Activated CD4-positive, alpha-beta memory T cell treated with anti-CD3 and anti-CD28 coated beads for 36 hours (primary cell): ENCODE measurements around the gene PIGQ. TPM values are rescaled to one million over a fixed set of nuclear protein-coding genes. Genes with fewer than 3 reads are reported as not detected.

ENCODE experiments used
- CTCF ChIA-PET: fragments of 350-600 bp; sonication (Branson Sonifier 250); formaldehyde crosslinking; loops from one replicate; lab custom pipeline; 2021; ENCODE audit warnings: antibody characterized with exemption, inconsistent platforms; lab: Charles Lee
- POLR2A ChIA-PET: fragments of 350-600 bp; sonication (Branson Sonifier 250); formaldehyde crosslinking; loops from one replicate; lab custom pipeline; 2021; ENCODE audit warnings: antibody characterized with exemption; lab: Charles Lee
- DNase-seq: peaks from one replicate; pipeline ENCODE4 v3.0.0-alpha.2; 2020
- H3K27ac Mint-ChIP-seq: one replicate; pipeline ENCODE4 v1.8.0; 2021; ENCODE audit warnings: mixed read lengths
- H3K27me3 Mint-ChIP-seq: one replicate; pipeline ENCODE4 v1.8.0; 2021; ENCODE audit warnings: mixed read lengths
- H3K36me3 Mint-ChIP-seq: one replicate; pipeline ENCODE4 v1.8.0; 2021; ENCODE audit warnings: mixed read lengths
- H3K4me1 Mint-ChIP-seq: one replicate; pipeline ENCODE4 v1.8.0; 2021; ENCODE audit warnings: low read depth, mixed read lengths
- H3K4me3 Mint-ChIP-seq: one replicate; pipeline ENCODE4 v1.8.0; 2021; ENCODE audit warnings: mild to moderate bottlenecking, mixed read lengths
- H3K9me3 Mint-ChIP-seq: one replicate; pipeline ENCODE4 v1.8.0; 2021; ENCODE audit warnings: mixed read lengths
- intact Hi-C: fragments of 100-400 bp; cut with micrococcal nuclease; formaldehyde crosslinking; loops from one replicate; pipeline ENCODE4 v1.15.1; 2023
- total RNA-seq, 2 experiments: library from RNA; stranded (reverse); gene quantifications; one replicate each; pipeline ENCODE4 v1.2.3, GENCODE V29; 2021

The PIGQ gene
- total RNA-seq = 10 to 100 TPM; 24.2 to 26.2 TPM

- ChIA-PET CTCF (no interaction called here), POLR2A (interaction anchor here (0.9 to 1.1 kb wide), 2 partner anchors 19 to 80 kb away, joined by 3 read pairs; partner anchors contain the start of gene WDR90)
- DNase-seq = peak; percentile 76
- peak within 1 kb of the TSS; percentile 79 for H3K4me3 Mint-ChIP-seq
- peaks cover 33% of the 10 kb centered on the region for H3K4me1 Mint-ChIP-seq
- peak within 1 kb of the TSS; percentile 88 for H3K27ac Mint-ChIP-seq
- H3K9me3 Mint-ChIP-seq = no peaks in the 10 kb centered on the region
- no peaks in the 10 kb centered on the region for H3K27me3 Mint-ChIP-seq
- intact Hi-C loops = loop anchor here (2.0 kb wide), 1 partner anchor 19 kb away; no protein-coding TSS in a partner anchor
- H3K36me3 Mint-ChIP-seq = no peaks in the 10 kb centered on the region
These were observed at the start of gene PIGQ for GRCh38 chr16:569445-570254. TSS of gene PIGQ (plus strand) at chr16:569968. CDS start at chr16:574075, 4,107 bp downstream.

DNA sequence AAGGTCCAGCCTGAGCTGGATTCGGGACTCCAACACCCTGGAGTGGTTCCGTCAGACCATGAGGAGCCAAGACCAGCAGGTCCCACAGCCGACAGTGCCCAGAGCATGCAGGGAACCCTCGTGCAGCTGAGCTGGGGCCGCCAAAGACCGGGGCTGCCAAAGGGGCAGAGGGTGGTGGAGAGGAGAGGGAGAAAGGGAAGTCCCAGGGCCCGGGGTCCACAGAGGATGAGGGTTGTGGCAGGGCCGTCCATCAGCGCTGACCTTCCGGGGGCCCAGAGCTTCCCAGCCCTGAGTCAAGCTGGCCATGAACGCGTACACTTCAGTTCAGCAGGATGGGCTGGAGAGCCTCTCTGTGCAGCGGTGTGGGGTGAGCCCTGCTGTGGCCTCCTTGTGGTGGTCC lies 48.9 kb upstream of the PIGQ start:
- POLR2A ChIA-PET = no interaction called here
- peaks cover 3% of the 10 kb centered on the region for H3K36me3 Mint-ChIP-seq

DNA sequence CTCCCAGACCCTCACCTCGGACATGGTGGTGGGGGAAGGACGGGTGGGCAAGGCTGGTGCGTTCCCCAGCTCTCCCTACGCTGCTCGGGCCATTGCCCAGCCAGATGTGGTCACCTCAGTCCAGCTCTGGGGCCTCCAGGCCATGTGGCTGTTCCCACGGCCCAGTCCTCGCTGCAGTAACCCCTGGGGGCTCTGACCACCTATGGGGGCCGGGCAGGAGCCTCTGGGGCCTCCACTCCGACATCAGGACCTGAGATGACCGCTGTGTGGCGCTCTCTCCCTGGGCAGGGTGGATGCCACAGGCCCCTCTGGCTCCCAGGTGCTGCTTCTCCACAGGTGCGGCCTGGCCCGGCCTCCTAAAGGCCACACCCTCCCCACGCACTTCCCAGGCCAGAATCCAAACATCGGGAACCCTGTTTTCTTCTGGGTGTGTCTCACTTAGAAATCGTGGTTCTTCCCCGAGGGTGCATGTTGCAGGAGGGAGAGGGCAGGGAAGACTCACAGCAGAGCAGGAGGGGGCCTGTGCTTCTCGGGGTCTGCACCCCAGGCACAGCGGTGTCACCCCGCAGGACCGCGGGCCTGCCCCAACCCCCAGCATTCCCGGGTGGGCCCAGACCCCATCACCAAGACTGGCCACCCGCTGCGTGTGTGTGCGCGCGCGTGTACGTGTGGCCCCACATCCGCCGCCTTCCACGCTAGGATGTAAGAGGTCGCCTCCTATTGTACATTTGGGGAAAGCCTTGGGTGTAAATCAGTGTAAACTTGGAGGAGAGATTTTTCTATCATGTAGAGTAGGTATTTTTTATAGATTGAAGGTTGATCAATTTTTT lies 48.2 kb upstream of the PIGQ start:
- intact Hi-C loops = no loop called here
- CTCF ChIA-PET = no interaction called here

More for the DNA sequence above, 48.9 kb upstream of the PIGQ start:
- intact Hi-C loops = no loop called here
- no peak for DNase-seq
- Mint-ChIP-seq H3K4me3 (no peak overlapping the region), H3K27ac (no peak overlapping the region), H3K27me3 (no peaks in the 10 kb centered on the region), H3K9me3 (no peaks in the 10 kb centered on the region), H3K4me1 (peaks cover 19% of the 10 kb centered on the region)
- CTCF ChIA-PET = no interaction called here

DNA sequence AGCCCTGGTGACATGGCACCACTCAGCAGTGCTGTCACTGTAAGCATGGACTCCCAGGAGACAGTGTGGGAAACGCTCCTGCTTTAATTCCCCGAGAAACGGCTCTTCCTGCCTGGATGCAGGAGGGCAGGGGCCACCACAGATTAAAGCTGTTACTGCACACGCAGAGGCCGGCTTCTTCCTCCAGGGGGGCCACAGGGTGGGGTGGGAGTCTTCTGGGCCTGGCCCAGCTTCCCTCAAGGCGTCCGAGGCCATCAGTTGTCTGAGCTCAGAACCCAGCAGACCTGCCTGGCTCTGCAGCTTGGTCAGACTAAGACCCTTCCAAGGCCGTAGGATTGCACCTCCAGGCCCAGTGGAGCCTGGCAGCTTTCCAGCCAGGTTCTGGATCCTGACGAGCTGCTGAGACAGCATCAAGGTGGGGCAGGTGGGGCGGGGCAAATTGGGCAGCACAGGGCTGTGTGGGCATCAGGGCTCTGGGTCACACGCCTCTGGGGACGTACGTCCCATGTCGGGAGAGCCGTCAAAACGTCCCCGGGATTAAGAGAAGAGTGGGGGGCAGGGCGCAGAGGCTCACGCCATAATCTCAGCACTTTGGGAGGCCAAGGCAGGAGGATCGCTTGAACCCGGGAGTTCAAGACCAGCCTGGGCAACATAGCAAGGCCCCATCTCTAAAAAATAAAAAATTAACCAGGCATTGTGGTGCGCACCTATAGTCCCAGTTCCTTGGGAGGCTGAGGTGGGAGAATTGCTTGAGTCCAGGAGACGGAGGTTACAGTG lies 47.3 kb upstream of the PIGQ start:
- Mint-ChIP-seq H3K36me3 (peaks cover 3% of the 10 kb centered on the region), H3K27me3 (no peaks in the 10 kb centered on the region), H3K9me3 (no peaks in the 10 kb centered on the region), H3K27ac (peak overlapping the region; percentile 54), H3K4me1 (peaks cover 23% of the 10 kb centered on the region), H3K4me3 (no peak overlapping the region)
- ChIA-PET POLR2A (interaction anchor here (1.0 kb wide), 1 partner anchor 53 kb away, joined by 4 read pairs; no protein-coding TSS in a partner anchor), CTCF (no interaction called here)
- intact Hi-C loops = no loop called here
- no peak for DNase-seq

More for the DNA sequence above, 48.2 kb upstream of the PIGQ start:
- peaks cover 3% of the 10 kb centered on the region for H3K36me3 Mint-ChIP-seq
- peaks cover 23% of the 10 kb centered on the region for H3K4me1 Mint-ChIP-seq
- no peak overlapping the region for H3K4me3 Mint-ChIP-seq
- no peak for DNase-seq
- no peaks in the 10 kb centered on the region for H3K9me3 Mint-ChIP-seq
- H3K27ac Mint-ChIP-seq = no peak overlapping the region
- H3K27me3 Mint-ChIP-seq = no peaks in the 10 kb centered on the region
- POLR2A ChIA-PET = no interaction called here

GRCh38 chr16:523097-523741 lies 46.5 kb upstream of the PIGQ start:
- Mint-ChIP-seq H3K4me3 (no peak overlapping the region), H3K27ac (peak overlapping the region; percentile 54), H3K9me3 (no peaks in the 10 kb centered on the region), H3K4me1 (peaks cover 23% of the 10 kb centered on the region), H3K27me3 (no peaks in the 10 kb centered on the region), H3K36me3 (peaks cover 3% of the 10 kb centered on the region)
- POLR2A ChIA-PET = interaction anchor here (1.0 kb wide), 1 partner anchor 54 kb away, joined by 4 read pairs; no protein-coding TSS in a partner anchor
- DNase-seq = no peak
- CTCF ChIA-PET = no interaction called here
- intact Hi-C loops = no loop called here

DNA sequence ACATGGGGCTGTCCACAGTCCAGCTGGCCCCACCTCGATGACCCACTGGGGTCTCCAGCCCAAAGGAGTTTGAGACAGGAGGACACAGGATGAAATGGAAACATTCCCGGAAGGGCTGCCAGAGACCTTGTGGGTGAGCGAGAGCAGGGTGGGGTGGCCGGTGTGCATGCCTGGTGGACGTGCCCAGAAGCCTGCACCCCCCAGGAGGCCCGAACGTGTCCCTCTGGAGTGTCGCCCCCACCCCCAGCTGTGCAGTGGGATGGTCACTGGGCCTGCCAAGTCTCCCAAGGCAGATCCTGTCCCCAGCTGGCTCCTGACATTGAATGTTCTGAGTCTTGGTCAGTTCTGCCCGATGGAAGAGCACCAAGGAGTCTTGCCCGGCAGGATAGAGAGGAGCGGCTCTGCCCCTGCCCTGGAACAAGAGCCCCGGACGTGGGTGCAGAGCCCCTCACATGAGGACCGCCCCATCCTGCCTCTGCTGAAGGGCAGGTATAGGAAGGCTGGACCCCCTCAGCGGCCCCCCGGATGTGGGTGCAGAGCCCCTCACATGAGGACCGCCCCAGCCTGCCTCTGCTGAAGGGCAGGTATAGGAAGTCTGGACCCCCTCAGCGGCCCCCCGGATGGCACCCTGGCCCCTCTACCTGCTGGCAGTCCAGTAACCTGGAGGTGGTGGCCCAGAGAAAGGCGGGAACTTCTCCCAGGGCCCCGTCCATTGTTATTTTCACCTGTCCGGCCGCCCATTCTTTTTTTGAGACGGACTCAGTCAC lies 45.3 kb upstream of the PIGQ start:
- CTCF ChIA-PET = no interaction called here
- Mint-ChIP-seq H3K9me3 (no peaks in the 10 kb centered on the region), H3K4me1 (peaks cover 29% of the 10 kb centered on the region), H3K36me3 (peaks cover 3% of the 10 kb centered on the region), H3K27ac (peak overlapping the region; percentile 99), H3K27me3 (no peaks in the 10 kb centered on the region), H3K4me3 (no peak overlapping the region)
- POLR2A ChIA-PET = interaction anchor here (1.1 kb wide), 1 partner anchor 142 kb away, joined by 3 read pairs; no protein-coding TSS in a partner anchor
- intact Hi-C loops = loop anchor here (1.0 to 5.0 kb wide), 3 partner anchors 65 to 132 kb away; partner anchors contain the start of gene METTL26
- DNase-seq = no peak

DNA sequence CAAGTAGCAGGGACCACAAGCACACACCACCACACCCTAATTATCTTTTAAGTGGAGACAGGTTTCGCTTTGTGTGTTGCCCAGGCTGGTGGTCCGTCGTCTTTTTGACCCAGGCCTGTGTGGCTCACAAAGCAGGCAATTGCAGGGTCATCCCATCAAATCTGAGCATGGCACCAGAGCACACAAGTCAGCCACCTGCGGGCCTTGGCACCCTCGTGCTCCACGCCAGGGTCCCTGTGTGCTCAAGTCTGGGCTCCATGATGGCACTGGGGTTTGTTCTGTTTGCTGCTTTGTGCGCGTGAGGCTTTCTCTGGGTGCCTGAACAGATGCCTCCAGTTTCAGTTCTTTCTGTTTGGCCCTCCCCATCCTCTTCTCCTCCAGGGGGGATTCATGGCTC lies 44.6 kb upstream of the PIGQ start:
- peaks cover 3% of the 10 kb centered on the region for H3K36me3 Mint-ChIP-seq
- POLR2A ChIA-PET = interaction anchor here (1.1 to 1.5 kb wide), 2 partner anchors 124 to 142 kb away, joined by 3 to 4 read pairs; partner anchors contain the start of gene WDR90
- intact Hi-C loops = loop anchor here (1.0 to 5.0 kb wide), 3 partner anchors 64 to 133 kb away; partner anchors contain the start of gene METTL26

DNA sequence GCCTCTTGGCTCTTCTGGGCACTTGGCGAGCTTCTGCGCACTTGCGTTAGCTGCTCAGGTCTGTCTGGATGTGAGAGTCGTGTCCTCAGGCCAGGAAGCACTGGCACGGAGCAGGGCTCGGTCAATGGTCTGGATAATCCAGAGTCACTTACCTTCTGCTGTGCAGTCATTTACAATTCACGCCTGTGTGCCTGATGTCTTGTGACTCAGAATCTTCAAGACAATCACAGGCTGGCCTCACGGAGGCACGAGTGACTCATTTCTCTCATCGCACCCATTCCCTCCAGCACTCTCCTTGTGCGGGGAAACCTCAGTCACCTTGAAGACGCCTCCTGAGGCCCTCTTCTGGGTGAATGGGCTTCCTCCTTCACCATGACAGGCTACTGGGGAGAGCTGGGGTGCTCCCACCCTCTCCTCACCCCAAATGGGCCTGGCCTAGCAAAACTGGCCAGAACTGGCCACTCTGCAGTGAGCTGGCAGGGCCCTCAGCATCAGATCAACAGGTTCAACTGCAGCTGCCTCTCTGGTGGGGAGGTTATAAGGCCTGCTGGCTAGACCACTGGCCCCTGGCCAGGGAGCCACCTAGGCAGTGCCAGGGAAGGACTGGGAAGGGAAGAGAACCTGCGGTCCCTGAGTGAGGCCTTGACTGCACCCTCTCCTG lies 44.1 kb upstream of the PIGQ start:
- Mint-ChIP-seq H3K27me3 (no peaks in the 10 kb centered on the region), H3K4me1 (peaks cover 39% of the 10 kb centered on the region), H3K27ac (peak overlapping the region; percentile 99), H3K9me3 (no peaks in the 10 kb centered on the region), H3K36me3 (peaks cover 3% of the 10 kb centered on the region), H3K4me3 (peak overlapping the region; percentile 89)
- ChIA-PET POLR2A (interaction anchor here (1.1 to 1.5 kb wide), 3 partner anchors 123 to 143 kb away, joined by 3 to 4 read pairs (median 4); partner anchors contain the start of gene WDR90), CTCF (interaction anchor here (1.0 kb wide), 1 partner anchor 134 kb away, joined by 3 read pairs; no protein-coding TSS in a partner anchor)
- intact Hi-C loops = loop anchor here (1.0 to 5.0 kb wide), 4 partner anchors 64 to 155 kb away; partner anchors contain the start of genes METTL26 and MRPL28
- peak; percentile 91 for DNase-seq

More for the DNA sequence above, 44.6 kb upstream of the PIGQ start:
- CTCF ChIA-PET = no interaction called here
- no peak for DNase-seq
- Mint-ChIP-seq H3K27ac (peak overlapping the region; percentile 99), H3K4me1 (peaks cover 35% of the 10 kb centered on the region), H3K4me3 (peak overlapping the region; percentile 89), H3K9me3 (no peaks in the 10 kb centered on the region), H3K27me3 (no peaks in the 10 kb centered on the region)

DNA sequence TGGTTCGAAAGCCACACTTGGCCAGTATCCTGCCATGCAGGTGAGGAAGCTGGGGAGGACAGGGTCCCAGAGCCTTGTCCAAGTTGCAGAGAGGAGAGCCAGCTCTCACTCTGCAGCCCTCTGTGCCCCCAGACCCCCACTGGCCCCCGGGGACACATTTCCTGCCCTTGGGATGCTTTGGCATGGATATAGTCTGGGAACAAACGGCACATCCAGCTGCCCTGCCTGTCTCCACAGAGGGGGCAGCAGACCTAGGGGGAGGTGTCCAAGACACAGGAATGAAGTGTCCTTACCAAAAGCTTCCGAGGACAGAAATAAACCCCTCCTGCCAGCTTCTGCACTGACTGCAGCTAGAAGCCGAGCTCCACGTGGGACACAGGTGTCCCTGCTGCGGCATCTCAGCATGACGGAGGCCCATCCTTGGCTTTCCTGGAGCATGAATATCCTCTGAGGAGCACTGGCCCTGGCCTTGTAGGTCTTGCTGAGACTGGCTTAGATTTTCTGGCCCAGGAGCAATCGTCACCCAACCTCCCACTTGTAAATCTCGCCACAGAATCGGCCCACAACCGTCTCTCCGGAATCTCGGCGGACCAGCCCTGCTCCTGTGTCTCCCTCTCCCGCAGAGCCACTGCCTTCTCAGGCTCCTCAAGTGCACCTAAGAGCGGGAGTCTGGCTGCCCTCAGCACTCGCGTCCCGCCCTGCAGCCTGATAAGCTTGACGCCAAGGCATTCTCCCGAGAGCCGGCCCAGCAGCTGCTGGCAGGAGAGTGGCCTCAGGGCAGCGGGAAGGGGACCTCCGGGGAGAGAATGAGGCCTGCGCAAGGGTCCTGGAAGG lies 43.4 kb upstream of the PIGQ start:
- DNase-seq = peak; percentile 41
- H3K36me3 Mint-ChIP-seq = peaks cover 3% of the 10 kb centered on the region
- peak overlapping the region; percentile 99 for H3K27ac Mint-ChIP-seq
- ChIA-PET POLR2A (interaction anchor here (1.2 to 1.7 kb wide), 4 partner anchors 62 to 134 kb away, joined by 4 to 7 read pairs (median 4); partner anchors contain the start of genes METTL26 and WDR90), CTCF (interaction anchor here (1.0 to 1.2 kb wide), 2 partner anchors 134 kb away, joined by 3 to 6 read pairs; no protein-coding TSS in a partner anchor)
- peaks cover 39% of the 10 kb centered on the region for H3K4me1 Mint-ChIP-seq
- no peaks in the 10 kb centered on the region for H3K9me3 Mint-ChIP-seq
- no peaks in the 10 kb centered on the region for H3K27me3 Mint-ChIP-seq
- peak overlapping the region; percentile 89 for H3K4me3 Mint-ChIP-seq
- intact Hi-C loops = loop anchor here (1.0 to 5.0 kb wide), 2 partner anchors 134 to 156 kb away; partner anchors contain the start of gene MRPL28
